Myocyte (in vitro differentiated cells): Measurements from ENCODE around the gene MSI1. TPM values are rescaled to one million over a fixed set of nuclear protein-coding genes. Genes with fewer than 3 reads are reported as not detected.

Experiments
- DNase-seq: peaks from one replicate; pipeline ENCODE4 v3.0.0-alpha.2; 2012; ENCODE audit warnings: low read depth
- total RNA-seq: library from RNA; depleted of rRNA; stranded (reverse); fragments of >200 nt; gene quantifications from 2 replicates; pipeline ENCODE4 v1.2.3, GENCODE V29; 2014

MSI1 gene
- total RNA-seq, 1 donor from 2014 or later = 0.35 TPM

DNA sequence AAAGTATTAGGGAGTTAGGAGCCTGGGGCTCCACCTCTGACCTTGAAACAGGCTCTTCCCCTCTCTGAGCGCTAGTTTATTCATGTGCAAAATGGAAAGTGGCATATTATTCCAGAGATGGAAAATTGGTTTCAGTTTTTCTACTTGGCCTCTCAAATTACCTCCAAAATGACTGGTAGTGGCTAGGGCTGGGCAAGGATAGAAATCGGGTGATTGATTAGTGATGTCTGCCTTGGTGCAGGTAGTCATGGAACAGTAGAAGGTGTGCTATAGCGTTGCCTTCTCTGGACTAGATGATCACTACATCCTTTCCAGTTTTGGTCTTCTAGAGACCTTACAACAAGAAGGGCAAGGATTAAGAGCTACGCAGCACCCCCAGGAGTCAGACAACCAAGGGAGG is 8.6 kb upstream of the MSI1 start:
- no peak for DNase-seq

DNA sequence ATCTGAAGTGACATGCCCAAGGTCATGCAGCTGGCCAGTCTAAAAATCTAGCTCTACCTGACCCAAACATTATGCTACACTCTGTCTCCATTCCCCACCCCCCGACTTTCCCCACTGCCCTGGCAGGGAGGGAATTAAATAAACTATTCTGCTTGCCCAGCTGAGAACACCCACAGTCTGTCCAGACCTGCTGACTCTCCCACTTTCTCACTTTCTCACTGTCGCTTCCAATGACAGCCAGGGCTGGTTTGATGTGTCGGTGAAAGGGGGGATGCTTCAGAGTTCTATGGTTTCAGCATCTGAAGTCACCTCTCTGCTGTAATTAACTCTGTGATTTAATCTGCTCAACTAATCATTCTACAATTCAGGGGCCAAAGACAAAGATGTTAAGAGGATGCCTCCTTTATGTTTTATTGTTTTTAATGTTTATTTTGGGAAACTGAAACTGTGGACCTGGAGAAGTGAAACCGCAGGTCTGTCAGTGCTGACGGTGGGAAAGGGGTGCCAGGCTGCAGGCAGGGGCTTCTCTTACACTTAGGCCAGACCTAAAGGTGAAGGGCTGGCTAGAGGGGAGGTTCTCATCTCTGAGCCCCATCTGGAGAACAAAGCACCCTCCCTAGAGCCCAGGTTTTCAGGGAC is 8.1 kb upstream of the MSI1 start:
- DNase-seq = no peak

DNA sequence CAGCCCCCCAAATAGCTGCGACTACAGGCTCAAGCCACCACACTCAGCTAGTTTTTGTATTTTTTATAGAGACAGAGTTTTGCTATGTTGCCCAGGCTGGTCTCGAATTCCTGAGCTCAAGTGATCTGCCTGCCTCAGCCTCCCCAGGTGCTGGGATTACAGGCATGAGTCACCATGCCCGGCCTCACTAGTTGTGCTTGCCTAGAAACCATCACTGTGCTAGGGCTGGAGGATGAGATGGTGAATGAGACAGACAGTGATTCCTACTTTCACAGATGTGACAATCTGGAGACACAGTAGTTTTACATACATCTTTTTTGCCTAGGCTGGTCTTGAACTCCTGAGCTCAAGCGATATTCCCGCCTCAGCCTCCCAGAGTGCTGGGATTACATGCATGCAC is 7.5 kb upstream of the MSI1 start:
- DNase-seq = no peak

DNA sequence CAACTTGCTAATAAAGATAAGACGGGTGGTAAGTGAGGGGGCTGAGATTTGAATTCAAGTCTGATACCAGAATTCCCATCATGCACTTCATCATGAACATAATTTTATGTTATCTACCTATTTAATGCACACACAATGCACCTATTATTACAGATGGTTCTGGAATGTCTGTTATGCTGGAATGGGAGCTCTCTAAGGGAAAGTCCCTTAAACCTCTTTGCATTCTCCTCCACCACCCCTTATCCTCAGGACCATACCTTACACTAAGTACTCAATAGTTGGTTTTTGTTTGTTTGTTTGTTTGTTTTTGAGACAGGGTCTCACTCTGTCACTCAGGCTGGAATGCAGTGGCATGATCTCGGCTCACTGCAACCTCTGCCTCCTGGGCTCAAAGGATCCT is 7.0 kb upstream of the MSI1 start:
- DNase-seq = no peak

DNA sequence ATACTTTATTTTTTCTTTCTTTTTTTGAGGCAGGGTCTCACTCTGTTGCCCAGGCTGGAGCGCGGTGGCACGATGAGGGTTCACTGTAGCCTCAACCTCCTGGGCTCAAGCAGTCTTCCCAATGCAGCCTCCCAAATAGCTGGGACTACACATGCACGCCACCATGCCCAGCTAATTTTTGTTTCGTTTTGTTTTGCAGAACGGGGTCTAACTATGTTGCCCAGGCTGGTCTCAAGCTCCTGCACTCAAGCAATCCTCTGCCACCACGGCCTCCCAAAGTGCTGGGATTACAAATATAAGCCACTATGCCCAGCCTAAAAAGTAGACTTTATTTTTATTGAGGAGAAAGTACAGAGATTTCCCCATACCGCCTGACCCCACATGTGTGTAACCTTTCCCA is 4.7 kb upstream of the MSI1 start:
- no peak for DNase-seq

DNA sequence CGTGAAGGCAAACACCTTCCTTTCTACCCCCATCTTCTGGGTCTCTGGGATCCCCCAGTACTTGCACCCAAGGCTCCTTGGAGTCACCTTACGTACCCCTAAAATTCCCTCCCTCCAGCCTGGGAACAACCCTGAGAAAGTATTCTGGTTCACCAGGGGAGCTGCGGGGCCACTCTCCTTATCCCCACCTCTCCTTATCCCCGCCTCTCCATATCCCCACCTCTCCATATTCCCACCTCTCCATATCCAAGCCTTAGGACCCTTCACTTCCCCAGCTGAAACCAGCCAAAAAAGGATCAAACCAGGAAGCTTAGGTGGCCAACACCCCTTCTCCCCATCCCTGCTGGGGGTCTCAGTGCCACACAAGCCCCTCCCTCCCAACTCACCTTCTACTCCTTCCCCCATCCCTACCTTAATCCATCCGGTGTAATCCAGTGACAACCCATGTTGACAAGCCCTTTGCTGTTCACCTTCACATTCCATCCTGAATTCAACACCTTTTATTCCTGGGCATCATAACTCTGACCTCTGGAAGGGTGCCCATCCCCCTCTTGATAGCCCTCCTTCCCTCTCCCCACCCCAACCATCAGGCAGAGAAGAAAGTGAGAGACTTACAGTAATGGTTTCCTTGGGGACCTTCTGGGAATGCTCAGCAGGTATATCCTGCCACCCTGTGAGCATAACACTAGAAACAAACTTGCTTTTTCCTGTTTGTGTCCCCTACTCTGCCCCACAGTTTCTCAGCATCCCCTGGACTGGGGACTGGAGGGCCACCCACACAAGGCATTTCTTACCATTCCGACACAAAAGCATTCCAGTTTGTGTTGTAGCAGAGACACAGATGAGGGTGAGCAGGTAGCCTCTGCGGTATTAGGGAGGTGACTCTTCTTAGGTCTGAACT is 1.6 kb upstream of the MSI1 start:
- DNase-seq = no peak

DNA sequence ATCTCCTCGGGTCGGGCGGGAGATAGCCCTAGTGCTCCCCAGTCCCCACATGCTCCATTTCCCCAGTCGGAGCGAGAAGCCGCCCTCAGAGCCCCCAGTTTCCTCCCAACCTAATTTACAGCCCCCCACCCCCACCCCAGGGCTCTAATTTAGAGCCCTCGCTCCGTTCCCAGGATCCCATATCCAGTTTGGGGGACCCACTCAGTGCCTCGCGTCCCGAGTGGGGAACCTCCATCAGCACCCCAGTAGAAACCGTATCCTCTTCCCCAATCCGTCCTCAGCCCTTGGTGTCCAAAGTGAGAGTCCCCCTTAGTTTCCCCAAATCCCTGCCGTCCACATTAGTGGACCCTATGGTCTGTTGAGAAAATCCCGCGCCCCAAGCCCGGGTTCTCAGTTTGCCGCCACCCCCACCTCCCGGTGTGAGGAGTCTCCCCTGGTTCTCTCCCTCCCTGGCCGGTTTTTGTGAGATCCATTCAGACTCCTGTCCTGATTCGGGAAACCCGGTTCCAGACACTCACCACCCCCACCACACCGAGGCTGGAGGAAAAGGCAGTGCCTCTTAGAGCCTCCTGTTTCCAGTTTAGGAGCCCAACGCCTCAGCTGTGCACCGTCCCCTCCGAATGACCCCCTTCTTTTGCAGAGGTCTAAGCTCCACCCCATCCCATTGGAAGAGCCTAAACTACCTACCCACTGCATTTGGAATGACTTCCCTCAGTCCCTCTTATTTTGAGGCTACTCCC is 809 bp upstream of the MSI1 start:
- DNase-seq = no peak

DNA sequence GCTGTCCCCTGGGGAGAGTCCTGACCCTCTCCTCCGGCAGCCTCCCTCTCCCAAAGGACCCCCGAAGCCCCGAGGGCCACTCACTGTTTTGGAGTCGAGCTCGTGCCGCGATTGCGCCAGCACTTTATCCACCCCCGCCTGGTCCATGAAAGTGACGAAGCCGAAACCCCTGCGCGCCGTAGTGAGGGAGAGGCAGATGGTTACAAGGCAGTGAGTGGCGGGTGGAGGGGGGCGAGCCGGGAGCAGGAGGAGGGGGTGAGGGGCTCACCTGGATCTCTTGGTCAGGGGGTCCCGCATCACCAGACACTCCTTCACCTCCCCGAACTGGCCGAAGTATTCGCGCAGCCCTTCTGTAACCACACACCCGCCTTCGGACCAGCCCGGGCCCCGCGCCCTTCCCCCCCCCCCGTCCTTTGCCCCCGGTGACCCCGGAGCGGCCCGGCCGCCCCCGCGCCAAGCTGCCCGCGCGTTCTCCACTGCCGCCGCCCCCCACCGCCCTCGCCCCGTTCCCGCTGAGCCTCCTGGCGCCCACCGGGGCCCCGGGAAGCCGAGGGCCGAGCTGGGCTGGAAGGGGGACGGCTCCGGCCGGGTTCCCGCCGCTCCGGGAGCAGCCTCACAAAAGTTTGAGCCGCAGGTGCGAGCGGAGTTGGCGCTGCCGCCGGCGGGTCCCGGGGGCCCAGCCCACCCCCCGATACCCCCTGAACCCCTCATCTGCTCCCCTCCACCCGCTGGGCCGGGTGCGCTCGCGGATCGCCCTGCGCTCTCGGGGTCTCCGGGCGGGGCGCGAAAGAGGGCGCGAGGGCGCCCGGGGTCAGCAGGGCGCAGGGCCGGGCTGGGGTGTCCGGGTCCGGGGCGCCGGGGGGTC is 808 bp downstream of the MSI1 start:
- no peak for DNase-seq

DNA sequence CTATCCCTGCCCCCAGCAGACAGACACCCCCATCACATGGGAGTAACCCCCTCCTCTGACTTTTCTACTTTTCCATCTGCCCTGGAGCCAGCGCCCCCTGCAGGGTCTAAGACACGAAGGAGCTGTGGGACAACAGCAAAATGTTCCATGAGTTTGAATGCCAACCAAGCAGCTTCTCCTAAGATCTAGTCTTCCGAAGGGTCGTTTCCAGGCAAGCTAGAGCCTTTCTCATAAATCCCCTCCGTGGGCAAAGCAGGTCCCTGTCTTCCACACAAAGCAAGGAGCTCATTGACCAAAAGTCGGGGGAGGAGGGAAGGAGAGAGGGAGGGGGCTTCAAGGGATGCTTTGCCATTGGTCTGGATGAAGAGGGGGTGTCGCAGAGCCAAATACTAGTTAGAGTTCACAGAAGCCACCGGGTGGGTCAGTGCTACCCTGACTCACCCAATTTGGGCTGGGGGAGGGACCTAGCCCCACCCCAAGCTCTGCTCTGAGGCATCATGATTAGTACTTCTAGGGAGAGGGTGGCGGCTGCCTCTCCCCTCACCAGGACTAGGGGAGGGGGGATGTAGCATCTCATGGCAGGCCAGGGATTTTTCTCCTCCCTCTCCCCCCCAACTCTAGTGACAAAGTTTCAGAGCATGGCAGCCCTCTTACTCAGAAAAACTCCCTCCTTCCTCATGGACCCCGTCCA is 1.6 kb downstream of the MSI1 start:
- DNase-seq = no peak

DNA sequence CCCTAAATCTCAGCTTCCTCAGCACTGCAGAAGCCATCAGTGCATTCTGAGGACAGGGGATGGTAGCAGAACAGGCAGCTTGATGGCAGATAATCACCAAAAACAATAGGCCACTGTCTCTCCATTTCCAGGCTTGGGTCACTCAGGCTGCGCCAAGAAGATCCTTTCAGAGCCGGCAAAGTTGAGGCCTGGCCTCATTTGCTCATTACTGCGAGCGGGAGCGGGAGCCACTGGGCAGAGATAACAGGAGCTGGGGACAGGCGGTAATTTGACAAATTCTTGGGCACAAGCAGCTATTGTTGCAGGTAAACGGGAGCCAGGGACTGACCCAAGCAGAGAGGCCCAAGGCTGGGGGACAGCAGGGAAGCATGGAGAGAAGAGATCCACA is 2.1 kb downstream of the MSI1 start:
- no peak for DNase-seq

DNA sequence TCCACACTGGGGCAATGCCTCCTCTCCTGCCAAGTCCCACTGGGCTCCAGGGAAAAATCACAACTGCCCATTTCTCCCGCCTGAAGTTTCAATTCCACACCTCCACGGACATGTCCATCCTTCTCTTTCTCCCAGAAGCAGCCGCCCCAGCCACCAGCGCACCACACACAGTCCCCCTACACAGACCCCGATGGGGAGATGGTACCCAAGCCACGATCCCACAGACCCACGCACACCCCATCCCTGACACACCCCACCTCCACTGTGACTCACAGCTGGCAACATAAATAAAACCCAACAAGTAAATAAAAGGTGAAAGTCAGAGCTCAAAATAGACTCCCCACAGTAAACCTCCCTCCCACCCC is 2.6 kb downstream of the MSI1 start:
- no peak for DNase-seq

DNA sequence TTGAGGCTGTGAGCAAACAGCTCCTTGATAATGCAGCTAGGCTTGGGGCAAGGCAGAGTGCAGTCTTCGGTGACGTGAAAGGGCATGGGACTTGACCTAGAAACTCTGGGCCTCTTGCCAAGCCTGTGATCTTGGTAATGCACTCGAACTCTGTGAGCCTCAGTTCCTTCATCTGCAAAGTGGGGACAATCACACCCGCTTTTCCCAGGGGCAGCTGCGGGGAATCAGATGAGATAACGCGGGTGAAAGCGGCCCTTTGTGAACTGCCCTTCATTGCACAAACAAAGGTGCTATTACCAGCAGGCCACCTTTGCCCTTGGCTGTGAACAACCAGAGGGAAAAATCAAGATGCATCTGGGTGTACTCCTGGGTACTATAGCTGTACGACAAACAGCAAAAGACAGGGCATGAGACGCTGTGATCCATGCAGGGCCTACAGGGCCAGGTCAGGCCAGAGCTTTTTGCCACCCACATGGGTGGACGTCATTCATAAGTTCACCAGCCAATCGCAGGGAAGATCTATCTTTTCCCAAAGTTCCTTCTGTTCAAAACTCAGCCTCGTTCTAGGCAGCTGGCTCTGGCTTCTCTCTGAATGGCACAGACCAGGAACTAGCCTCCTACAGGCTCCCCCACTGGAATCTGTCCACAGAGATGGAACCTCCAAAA is 3.2 kb downstream of the MSI1 start:
- no peak for DNase-seq

DNA sequence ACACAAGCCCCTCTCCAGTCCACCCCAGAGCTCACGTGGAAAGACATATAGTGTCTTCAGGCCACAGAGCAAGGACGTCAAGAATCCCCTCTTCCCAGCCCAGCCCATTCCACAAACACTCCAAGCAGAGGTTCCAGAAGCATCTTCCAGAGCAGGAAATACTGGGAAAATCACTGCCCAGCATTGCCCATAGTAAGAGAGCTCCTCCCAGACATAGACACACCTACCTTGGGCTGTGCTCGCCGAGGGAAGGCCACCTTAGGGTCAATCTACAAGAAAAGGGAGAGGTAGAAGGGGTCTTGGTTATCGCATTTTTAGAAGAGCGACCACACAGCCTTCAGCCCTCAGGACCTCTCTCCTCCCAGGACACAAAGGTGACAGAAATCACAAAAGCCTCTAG is 4.5 kb downstream of the MSI1 start:
- DNase-seq = no peak

DNA sequence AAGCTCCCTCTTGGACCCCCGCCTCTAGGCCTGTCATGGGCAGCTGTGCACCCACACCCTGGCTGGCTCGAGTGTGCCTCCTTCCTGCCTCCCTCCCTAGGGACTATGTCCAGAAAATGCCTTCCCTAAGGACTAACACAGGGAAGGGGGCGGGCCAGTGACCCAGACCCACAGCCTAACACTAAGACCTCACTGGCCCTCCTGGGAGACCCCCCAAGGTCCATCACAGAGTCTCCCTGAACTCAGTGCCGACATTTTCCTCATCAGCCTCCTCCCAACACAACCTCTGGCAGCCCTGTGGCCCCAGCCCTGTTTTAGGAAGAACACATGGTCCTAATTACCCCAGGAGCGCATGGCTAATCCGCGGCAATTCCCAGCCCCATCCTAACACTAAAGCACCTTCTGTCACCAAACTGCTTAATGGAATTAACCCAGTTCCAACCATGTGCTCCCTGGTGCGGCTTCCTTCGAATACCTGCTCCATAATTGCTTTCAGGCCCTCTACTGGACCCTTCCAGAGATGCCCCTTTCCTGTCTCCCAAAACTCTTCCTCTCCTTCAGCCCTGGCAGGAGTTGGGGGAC is 5.6 kb downstream of the MSI1 start:
- DNase-seq = no peak

DNA sequence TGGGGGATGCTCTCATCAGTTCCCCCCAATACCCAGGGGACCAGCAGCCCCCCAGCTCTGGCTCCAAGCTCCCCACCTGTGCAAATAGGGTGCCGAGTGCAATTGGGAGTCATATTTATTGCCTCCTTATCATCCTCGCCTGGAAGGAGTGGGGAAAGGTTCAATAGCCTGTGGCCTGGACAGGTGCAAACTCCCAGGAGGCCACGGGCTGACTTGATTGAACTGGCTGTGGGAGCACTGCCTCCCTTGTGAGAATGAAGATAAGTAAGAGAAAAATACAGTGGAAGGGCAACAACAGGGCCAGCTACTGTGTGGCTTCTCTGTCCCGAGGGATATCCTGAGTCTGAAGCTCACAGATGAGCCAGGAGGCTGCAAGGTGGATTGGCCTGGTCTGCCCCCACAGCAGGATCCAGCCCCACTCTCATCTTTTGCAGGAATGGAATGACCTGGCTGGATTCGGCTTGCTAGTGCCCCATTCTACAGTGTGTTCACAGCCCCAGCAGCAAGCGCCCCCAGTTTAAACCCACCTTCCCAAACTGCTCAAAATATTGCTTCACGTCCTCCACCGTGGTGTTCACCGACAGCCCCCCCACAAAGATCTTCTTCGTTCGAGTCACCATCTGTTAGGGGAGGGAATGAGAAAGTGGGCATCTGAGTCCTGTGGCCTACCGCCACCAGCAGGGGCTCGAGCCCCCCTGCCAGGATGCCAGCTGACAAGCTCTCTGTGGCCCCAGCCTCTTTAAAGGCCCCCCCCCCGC is 6.3 kb downstream of the MSI1 start:
- no peak for DNase-seq

DNA sequence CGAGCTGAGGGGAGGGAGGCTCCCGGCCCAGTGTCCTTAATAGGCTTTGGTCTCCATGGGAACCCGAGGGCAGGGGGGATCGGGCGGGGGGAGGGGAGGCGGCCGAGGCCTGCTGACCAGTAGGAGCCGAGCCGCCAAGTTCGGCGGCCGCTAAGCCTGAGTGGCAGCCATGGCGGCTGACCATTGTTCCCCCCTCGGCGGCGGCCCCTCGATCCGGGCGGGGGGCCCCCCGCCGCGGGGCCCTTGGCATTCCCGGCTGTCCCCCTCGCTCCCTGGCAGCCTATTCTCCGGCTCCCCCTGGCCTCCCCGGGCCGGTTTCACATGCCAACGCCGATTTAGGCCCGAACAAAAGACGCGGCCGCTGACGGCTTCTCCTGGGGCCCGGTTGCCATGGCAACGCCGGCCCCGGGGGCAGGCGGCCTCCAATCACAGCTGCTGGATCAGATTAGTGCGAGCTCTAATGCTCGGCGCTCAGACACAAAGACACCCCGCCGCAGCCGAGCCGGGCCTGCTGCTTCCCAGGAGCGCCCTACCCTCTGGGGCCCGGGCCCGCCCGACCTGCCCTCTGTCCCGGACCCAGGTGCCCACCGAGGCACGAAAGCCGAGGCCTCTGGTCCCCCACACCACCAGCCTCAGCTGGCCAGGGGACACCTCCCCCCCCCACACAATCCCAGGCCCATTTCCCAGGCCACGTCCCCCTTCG is 7.3 kb downstream of the MSI1 start:
- peak; percentile 71 for DNase-seq

DNA sequence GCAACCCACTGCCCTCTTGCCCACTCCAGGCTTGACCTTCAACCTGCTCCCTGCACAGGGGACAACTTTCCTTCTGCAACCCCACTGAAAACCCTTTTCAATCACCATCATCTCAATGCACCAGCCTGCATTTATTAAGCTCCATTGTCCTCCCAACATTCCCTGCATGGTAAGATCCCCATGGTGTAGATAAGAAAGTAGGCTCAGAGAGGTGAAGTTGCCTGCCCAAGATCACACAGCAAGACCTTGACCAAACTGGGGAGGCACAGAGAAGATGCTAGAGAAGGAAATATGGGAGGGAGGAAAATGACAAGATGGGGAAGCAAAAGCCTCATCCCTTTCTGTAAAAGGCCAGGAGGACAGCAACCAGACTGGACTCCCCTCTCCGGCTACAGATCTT is 9.8 kb downstream of the MSI1 start:
- no peak for DNase-seq

DNA sequence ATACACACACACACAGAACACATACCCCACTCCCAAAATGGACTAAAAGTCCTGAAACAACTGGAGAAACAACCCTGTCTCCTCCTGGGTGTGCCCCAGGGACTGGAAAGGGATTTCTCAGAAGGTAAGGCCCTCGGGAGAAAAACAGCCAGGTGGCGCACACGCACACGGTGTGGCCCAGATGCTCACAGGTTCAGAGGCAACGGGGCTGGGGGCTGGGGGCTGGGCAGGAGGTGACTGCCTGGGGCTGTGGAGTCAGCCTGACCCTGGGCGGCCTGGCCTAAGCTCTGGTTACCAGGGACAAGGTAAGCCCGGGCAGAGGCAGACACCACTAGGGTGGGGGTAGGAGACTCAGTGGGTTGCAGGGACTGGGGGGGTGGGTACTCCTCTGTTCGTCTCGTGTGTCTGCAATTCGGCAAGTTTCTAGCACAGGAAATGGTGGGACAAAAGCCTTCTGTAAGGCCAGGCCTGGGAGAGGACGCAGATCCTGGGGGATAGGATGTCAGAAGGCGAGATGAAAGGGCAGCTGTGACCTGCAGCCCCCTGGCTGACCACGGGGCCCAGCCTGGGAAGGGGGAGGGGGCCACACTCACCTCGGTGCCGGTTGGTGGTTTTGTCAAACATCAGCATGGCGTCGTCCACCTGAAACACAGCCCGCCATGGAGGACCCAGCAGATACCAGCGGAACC is 10.4 kb downstream of the MSI1 start:
- no peak for DNase-seq
